Forelimb muscle (tissue), 1 donor: ENCODE results near the gene PRDM1. TPM values are rescaled to one million over a fixed set of nuclear protein-coding genes. Genes with fewer than 3 reads are reported as not detected.

Experiments used
- DNase-seq: peaks from one replicate; pipeline ENCODE4 v3.0.0-alpha.2; 2013; ENCODE audit warnings: low read depth
- polyA plus RNA-seq: library from polyadenylated mRNA; unstranded; fragments of 120-200 nt; gene quantifications from one replicate; pipeline ENCODE4 v1.2.1, GENCODE V29; 2013; ENCODE audit not compliant: insufficient read length

PRDM1 gene
- 4.0 TPM for polyA plus RNA-seq

DNA sequence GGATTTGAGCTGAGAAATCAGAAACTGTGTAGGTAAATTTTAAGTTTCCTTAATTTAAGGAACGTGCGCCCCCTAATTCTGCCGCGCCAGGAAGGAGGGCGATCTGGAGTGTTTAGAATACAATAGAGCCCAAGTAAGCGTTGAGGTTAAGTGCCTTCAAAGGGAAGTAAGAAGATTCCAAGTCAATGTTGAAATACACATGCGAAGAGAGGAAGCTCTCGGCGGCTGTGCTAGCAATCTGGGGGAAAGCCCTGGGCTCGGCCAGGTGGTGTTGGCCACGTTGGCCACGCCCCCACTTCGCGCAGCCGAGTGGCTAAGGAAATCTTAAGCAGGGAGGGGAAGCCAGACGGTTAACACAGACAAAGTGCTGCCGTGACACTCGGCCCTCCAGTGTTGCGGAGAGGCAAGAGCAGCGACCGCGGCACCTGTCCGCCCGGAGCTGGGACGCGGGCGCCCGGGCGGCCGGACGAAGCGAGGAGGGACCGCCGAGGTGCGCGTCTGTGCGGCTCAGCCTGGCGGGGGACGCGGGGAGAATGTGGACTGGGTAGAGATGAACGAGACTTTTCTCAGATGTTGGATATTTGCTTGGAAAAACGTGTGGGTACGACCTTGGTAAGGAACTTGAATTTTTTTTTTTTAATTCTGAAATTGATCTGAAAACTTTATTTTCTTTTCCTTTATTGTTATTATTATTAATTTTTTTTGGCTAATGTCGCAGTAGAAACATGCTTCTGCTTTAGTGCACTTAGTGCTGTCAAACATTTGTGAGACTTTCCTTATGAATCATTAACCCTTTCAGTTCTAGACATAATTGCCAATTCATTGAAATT, at the start of gene PRDM1:
PRDM1 (plus strand) TSS at position 353 of the 830 bp plus-strand sequence; CDS start at position 571, 218 bp downstream.
- DNase-seq: no peak

DNA sequence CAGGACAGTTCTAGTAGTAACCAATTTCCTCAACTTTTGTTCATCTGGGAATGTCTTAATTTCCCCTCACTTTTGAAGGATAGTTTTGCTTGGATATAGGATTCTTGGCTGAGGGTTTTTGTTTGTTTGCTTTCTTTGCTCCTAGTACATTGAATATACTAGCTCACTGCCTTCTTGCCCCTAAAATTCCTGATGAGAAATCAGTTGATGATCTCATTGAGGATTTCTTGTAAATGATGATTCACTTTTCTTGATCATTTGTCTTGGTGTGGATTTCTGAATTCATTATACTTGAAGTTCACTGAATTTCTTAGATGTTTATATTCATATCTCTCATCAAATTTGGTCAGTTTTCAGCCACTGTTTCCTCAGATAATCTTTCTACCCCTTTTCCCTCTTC, 49.1 kb upstream of the PRDM1 start:
- DNase-seq: no peak

DNA sequence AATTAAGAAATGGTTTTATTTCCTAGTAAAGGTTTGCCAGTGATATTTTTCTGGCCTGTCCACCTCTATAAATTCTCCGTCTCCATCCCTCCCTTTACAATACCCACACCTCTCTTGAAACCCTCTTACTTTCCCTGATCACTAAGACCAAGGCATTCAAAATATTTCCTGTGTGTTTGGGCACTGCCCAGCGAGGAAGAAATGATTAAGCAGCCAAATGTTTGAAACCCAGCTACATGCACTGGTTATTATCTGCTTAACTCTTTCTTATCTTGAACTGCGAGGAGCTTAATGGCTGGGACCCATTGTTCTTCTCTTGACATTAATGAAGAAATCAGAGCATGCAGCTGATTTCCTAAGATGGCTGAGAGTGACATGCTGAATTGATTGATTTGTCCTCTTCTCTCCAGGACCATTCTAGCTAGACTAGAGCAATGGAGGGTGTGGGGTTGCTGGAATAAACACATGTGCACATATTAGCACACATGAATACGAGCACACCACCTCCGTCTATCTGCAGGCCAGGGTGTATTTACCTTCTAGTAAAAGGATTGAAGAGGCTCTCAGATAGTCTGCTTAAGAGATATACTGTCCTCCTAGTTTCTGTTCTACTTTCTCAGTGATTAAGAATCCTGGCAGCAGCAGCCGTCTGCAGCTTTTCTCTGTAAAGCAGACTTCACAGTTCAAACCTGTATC, 46.1 kb upstream of the PRDM1 start:
- DNase-seq: no peak

DNA sequence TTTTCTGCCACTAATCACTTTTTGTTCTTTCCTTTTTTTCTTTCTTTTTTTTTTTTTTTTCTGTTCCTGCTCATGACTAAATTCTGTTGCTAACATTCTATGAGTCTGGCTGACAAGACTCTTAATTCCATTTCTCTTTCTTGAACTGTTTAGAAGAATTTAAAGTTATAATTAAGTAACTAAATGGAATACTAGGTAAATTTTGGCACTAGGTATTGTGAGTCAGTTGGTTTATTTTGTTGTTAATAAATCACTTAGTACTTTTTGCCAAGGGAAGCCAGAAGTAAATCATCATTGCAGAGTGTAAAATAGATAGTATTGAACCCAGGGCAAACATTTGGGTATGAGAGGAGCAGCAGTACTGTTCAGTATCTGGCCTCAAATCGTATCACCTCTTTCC, 42.0 kb upstream of the PRDM1 start:
- DNase-seq: no peak

DNA sequence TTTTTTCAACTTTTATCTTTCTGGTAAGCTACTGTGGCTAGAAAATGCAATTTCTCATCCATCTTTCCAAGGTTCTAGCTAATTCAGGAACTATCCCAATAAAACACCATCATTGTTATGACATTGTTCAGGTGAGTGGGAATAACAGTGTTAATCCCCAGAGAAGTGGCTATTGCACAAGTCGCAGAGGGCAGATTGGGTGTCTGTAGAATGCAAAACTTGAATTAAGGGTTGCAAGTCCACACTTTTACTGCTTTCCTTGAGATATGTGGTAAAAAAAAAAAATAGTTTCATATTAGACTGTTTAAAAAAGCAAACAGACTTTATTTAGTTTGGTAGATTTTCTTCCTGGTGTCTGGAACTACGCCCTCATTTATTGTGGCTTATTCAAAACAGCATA, 41.1 kb upstream of the PRDM1 start:
- no peak for DNase-seq

DNA sequence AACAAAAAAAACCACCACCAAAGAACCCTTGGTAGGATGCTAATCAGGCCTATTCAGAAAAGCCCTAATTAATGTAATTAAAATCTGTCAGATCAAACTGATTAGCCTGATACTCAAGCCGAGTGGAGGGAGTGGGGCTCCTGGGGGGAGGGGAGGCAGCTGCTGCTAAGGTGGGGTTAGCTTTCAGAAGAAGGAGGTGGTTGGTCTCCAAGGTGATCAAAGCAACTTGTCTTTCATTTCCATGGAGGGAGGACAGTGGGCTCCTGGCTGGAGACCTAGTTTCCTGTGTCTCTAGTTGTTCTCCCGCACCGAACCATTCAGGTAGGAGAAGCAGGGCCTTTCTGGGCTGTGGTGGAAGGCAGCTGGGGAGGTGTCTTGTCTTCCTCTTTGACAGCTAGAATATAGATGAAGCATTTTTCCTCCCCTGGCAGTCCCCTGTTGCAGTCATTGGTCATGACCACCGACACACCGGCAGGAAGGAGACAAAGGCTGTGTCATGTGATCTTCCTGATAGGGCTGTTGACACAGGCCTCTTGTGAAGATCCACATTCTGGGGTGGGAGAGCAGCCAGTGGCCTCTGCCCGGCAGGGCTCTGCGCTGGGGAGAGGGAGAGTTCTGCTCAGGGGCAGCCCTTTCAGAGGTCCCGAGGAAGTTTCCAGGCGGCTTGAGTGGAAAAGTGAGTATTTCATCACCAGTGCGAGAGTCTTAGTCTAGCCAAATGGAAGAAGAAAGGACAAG, 39.9 kb upstream of the PRDM1 start:
- no peak for DNase-seq

DNA sequence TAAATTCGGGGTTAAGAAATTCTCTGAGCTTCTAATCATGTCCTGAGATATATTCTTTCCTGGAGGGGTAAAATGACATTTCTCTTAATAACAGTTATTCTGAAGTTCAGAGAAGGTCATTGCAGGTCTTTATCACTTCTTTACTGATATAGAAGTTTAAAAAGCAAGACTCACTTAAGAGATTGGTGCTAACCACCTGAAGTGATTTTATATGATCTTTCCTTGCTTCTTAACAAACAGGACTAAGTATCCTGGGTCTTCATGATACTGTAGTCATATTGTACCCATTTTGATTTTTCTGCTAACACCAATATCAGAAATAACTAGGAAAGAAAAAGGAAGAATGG, 39.3 kb upstream of the PRDM1 start:
- DNase-seq: no peak

DNA sequence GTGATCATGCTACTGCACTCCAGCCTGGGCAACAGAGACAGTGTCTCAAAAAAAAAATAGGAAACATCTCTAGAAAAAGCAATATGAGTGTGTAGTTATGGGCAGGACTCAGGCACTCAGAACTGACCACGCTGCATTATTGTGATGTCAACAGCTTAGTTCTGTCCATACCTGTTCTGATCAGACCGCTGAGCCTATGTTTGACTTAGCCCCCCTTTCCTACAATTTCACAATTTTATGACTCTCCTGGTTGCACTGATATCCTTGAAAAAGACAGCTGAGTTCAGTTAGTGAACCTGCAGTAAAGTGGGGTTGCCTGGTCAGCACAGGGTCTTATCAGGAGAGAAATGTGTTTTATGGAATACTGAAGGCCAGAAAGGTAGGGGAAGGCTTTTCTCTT, 37.8 kb upstream of the PRDM1 start:
- DNase-seq: no peak

DNA sequence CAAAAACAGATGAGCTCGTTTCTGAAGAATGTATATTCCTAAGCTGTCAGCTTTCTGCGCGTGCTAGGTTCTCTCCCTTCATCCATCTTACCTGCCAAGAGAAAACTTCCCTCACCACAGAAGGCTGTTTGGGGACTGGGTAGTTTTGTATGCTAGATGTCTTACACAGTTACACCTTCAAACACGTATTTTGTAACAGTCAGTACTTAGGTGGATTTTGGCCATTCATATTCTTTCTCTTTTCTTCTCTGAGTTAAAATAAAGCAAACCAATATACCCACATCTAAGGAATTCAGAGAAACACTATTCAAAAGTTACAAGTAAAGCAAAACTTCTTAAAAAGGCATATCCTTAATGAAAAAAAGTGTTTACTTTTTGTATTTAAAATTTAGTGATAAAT, 35.6 kb upstream of the PRDM1 start:
- no peak for DNase-seq

DNA sequence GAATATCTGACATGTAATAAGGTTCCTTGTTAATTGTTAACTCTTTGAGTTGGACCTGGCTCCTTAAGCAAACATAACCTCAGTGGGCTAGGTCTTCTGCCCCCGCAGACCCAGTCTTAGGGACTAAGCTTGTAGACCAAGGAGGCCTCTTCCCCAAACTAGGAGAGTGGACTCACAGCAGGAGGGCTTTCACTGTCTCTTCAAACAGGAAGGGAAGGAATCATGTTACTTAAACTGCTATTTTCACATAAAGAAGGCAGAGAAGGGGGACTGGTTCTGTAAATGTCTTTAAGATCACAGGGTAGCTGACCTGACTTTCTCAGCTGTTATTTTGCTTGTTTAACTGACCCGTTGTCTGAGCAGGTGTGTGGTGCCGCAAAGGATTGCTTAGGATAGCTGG, 34.9 kb upstream of the PRDM1 start:
- no peak for DNase-seq

DNA sequence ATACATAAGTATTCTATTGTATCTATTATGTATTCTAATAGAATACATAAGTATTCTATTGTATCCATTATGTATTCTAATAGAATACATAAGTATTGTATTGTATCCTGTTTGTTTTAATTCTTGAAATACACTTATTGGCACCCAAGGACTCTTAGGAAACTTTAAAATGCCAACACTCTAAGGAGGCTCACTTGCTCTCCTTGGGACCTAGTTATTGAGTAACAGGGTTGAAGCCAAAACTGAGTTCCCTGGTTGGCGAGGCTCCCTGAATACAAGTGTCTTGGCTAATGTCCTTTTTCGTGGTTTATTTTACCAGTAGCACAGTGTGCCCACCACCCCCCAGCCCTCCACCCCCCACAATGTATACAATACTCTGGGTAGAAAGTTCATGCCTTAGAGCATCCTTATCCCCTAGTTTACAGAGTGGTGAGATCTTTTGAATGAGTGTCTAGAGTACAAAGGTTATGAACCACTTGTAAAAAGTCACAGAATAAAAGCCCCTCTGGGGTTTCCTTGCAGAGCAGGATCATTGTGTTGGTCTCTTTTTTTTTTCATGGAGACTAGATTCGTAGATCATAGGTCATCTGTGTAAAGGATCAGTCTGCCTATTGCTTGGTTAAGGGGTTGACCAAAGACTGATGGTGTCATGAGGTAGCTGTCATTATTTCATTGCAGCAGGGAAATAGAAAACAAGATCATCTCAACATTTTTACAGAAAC, 32.5 kb upstream of the PRDM1 start:
- no peak for DNase-seq

DNA sequence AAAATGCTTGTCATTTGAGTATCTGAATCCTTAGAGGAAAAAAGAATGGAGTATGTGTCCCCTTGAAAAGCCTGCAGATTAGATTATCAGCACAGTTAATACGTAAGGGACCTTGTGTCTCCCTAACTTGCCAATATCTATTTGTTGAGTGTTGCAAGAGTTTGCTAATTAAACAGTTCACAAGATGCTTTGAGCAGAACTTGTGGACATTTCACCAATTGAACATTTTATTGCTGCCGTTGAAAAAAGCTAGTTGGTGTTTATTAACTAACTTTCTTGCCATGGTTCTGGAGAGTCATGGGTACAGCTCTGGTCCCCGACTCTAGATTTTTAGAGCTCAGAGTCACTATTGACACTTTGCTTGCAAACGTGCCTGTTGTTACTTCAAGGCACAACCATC, 30.6 kb upstream of the PRDM1 start:
- no peak for DNase-seq

DNA sequence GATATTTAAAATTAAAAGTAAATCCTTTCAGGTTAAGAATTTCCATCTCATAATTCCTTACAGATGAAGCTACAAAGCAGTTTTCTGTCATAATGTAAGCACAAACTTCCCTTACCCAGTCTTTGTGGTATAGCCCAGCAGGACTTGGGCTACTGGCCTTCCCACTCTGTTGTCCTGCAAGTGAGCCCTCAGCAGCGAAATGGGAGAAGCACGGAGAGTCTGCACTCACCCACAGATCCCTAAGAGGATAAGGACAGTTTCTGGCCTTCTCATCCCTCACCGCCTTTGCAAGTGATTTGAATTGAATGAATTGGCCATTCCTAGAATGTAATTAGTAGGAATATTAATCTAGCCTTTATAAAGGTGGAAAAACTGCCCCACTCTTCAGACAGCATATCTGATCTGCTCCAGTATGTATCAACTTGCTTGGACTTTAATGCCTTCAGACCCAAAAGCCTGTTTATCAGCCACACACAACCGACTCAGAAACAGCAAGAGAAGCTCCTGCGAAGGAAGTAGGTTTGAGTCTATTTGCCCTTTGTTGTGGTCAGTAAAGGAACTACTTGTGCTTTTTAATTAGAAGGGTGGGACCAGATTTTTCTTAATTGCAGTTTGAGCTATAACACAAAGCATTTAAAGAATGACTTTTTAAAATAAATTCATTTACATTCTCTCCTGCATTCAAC, 29.9 kb upstream of the PRDM1 start:
- DNase-seq: no peak

DNA sequence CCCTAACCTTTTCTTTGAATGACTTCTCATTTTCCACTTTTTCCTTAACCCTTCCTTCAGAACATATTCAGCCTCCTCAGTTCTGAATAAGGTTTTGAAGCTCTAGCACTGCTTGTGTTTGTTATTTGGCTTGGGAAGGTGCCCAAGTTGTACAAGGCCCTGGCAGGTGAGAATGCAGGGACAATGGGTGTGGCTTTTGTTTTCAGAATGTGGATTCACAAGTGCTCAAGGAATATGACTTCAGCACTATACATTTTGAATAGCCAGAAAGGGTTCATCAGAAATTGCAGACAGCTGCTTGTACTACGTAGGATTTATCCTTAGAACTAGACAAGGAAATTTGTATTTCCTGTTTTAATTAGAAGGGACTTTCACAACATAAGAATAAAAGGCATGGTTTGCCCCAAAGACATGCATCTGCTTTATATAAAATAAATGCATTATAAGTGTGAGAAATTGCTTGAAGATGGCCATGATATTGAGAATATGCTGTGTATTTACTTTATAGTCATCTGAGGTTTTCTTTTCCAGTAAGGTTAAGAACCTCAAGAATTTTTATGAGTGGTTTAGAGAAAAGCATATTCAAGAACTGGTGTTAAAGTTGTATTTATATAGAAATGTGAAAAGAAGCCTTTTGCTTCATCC, 29.3 kb upstream of the PRDM1 start:
- DNase-seq: no peak

DNA sequence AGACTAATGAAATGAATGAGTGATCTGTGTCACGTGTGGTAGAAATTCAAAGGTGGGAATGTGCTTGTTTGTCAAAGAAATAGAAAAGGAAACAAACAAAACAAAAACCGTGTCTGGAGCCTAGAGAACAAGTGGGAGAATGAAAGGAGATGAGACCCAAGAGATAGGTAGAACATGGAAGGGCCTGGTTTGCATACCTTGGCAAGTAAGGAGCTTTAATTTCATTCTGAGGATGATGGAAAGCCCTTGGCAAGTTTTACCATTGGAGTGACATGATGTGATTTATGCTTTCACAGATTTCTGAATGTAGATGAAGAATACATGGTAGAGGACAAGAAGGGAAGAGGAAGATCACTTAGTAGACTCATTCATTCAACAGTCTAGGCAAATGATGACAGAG, 26.8 kb upstream of the PRDM1 start:
- no peak for DNase-seq

DNA sequence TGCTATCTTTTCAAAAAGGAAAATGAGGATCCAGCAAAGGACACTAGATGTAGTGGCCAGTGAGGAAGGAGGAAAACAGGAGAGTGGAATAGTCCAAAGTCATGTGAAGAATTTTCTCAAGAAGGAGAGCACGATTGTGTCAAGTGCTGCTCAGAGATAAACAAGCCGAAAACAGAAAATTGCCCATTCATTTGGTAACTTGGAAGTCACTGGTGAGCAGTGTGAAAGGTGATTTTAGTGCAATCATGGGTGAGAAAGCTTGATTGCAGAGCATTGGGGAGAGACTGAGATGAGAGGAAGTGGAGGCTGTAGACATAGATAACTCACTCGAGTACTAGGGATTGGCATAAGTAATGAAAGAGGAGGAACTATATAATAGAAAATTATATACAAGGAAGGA, 26.0 kb upstream of the PRDM1 start:
- DNase-seq: no peak

DNA sequence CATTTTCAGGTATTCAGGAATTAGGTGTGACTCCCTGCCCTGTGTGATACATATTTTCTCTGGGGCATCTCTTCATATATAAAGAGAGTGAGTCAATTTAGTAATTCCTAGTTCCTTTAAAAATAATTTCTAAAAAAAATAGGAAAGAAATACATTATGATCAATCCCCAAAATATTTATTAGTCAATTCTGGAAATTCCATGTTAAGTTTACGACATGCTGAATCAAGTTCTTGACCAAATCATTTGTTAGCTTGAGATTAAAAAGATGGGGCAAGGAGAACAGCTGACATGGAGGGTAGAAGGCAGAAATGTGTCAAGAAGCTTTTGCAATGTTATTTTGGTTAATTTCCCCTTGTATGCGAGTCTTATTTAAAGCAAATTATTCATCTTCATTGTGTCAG, 22.7 kb upstream of the PRDM1 start:
- DNase-seq: no peak

DNA sequence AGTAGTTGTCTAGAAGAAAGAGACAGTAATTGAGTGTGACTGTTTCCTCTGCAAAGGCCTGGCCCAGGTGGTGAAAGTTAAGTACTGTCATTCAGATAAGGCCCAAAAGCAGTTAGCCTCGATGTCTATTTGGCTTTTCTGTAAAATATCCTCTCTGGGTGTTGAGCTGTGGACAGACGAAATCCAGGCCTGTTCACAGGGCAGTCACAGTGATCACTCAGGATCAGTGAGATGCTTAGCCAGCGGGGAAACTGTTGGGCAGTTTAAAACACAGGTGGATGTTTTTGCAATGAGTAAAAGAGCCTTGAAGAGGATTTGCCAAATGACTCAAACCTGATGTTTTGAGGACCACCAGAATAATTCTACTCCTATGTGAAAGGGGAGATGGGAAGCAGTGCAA, 22.0 kb upstream of the PRDM1 start:
- no peak for DNase-seq

DNA sequence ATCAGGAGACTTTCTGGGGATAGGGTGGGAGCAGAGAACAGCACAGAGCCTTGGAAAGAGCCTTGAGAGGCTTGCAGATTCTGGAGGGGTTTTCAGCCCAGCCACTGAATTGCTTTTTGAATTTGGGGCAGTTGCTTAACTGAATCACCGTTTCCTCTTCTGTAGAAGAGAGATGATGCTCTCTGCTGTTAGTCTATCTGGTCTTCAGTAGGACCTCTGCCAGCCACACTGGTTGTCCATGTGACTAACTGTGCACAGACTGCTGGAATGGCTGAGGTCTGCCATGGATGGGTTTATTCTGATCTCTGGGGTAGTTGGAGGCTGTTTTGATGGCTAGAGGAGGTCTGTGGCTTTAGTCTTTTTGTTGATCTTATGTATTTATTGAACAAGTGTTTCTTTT, 21.4 kb upstream of the PRDM1 start:
- no peak for DNase-seq

DNA sequence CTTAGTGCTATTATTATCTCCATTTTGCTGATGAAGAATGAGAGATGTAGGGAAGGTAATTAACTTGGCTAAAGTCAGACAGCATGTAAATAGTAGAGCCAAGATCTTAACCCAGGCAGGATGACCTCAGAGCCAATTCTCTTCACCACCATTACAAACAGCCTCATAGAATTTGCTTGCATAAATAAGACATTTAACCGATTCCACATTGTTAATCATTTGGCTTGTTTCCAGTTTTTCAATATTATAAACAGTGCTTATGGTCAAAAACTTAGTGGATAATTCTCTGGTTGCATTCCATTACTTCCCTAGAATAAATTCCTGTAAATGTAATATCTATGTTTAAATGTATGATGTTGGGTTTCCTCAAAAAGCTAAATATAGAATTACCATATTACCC, 19.1 kb upstream of the PRDM1 start:
- no peak for DNase-seq

DNA sequence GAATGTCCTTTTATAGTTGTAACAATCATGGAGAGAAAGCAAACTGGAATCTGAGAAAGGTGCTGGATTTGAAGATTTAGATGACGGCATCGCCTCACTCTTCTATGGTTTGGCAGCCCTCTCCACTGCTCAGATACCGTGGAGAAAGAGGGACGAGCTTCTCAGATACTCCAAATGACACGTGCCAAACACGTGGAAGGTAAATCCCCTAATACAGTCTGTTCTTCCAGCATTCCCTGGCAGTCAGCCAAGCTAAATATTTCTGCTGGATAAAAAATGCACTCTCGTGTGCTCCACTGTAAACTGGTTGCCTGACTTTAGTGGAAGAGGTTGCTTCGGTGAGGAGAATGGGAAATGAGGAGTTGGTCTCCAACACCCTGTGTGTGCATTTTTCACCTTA, 16.7 kb upstream of the PRDM1 start:
- DNase-seq: no peak
